HL-60 (cell line): Measurements from ENCODE around the gene INA.

Source experiments
- DNase-seq, 2 experiments: peaks; one replicate each; pipeline ENCODE4 v3.0.0-alpha.2; 2010 to 2020; ENCODE audit warnings: low read depth in 1 of 2, low spot score in 1 of 2
- H3K27ac ChIP-seq: fragments of 250-450 bp; sonication (Bioruptor Pico); replicated peaks from 2 replicates; pipeline ENCODE4 v1.5.1; 2020; ENCODE audit warnings: mild to moderate bottlenecking, moderate library complexity
- H3K27me3 ChIP-seq: fragments of 250-450 bp; sonication (Bioruptor Pico); 2 replicates; pipeline ENCODE4 v1.5.1; 2021; ENCODE audit warnings: mild to moderate bottlenecking, moderate library complexity; ENCODE audit not compliant: insufficient read depth, poor library complexity, severe bottlenecking
- H3K4me3 ChIP-seq: replicated peaks from 2 replicates; pipeline ENCODE4 v1.5.1; 2011; ENCODE audit warnings: mild to moderate bottlenecking, control low read depth, low read length; ENCODE audit not compliant: insufficient read depth
- GABPA ChIP-seq: IDR thresholded peaks from 2 replicates; pipeline ENCODE4 v1.6.1; 2012; ENCODE audit warnings: low read depth
- POLR2AphosphoS5 ChIP-seq: IDR thresholded peaks from 2 replicates; pipeline ENCODE4 v1.6.1; 2012; ENCODE audit warnings: low read depth
- SPI1 ChIP-seq: IDR thresholded peaks from 2 replicates; pipeline ENCODE4 v1.6.1; 2012; ENCODE audit warnings: low read depth, mild to moderate bottlenecking, borderline replicate concordance
- TF ChIP-seq, protein P1 (sequence below): IDR thresholded peaks from one replicate; pipeline ENCODE4 v1.5.1; 2011; ENCODE audit warnings: low read length, control low read depth, inconsistent platforms; ENCODE audit not compliant: insufficient read depth
- TF ChIP-seq, protein P2 (sequence below): IDR thresholded peaks from 2 replicates; pipeline ENCODE4 v1.6.1; 2012; ENCODE audit warnings: low read depth; ENCODE audit not compliant: insufficient replicate concordance

Gene INA

DNA sequence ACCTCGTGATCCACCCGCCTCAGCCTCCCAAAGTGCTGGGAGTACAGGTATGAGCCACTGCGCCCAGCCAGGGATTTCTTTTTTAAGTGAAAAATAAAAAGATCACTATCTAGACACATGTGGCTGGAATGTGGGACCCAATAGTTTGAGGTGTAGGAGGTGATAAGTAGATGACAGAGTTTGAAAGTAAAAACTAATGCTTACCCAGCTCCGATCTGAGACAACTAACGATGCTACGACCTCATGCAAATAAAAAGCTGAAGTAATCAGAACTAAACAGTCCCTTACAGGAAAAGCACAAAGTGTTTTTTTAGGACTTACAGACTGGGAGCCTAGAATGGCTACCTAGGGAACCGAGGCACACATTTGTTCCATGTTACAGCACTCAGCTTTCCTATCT, 51.0 kb downstream of the INA start:
- TF ChIP-seq, protein P1, sequence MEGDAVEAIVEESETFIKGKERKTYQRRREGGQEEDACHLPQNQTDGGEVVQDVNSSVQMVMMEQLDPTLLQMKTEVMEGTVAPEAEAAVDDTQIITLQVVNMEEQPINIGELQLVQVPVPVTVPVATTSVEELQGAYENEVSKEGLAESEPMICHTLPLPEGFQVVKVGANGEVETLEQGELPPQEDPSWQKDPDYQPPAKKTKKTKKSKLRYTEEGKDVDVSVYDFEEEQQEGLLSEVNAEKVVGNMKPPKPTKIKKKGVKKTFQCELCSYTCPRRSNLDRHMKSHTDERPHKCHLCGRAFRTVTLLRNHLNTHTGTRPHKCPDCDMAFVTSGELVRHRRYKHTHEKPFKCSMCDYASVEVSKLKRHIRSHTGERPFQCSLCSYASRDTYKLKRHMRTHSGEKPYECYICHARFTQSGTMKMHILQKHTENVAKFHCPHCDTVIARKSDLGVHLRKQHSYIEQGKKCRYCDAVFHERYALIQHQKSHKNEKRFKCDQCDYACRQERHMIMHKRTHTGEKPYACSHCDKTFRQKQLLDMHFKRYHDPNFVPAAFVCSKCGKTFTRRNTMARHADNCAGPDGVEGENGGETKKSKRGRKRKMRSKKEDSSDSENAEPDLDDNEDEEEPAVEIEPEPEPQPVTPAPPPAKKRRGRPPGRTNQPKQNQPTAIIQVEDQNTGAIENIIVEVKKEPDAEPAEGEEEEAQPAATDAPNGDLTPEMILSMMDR: no peak

DNA sequence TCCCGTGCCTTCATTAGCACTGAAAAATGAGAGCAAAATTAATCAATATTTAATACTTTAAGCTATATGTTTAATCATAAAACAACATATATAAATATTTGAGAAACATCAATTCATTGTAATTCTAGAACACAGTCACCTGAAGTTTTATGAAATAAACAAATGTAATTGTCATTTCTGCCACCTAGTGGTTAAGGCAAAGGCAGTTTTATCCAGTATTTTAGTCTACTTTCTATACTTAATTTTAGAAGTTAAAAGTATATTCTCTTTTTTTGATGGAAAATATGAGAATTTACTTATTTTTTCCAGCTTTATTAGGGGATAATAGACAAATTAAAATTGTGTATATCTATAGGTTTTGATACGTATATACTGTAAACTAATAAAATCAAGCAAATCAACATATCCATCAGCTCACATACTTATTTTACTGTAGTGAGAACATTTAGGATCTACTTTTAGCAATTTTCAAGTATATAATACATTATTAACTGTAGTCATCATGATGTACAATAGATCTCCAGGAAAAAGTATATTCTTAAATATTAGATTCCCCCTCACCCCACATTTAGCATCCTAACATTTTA, 57.1 kb downstream of the INA start:
- TF ChIP-seq, protein P1: peak; percentile 40
- TF ChIP-seq GABPA: no peak
- Histone ChIP-seq H3K27me3 (no peaks in the 10 kb centered on the region), H3K4me3 (no peak overlapping the region), H3K27ac (no peak overlapping the region)
- no peak for DNase-seq

More for the DNA sequence above, 51.0 kb downstream of the INA start:
- no peaks in the 10 kb centered on the region for H3K27me3 ChIP-seq
- H3K4me3 ChIP-seq: no peak overlapping the region
- DNase-seq: no peak
- H3K27ac ChIP-seq: no peak overlapping the region

DNA sequence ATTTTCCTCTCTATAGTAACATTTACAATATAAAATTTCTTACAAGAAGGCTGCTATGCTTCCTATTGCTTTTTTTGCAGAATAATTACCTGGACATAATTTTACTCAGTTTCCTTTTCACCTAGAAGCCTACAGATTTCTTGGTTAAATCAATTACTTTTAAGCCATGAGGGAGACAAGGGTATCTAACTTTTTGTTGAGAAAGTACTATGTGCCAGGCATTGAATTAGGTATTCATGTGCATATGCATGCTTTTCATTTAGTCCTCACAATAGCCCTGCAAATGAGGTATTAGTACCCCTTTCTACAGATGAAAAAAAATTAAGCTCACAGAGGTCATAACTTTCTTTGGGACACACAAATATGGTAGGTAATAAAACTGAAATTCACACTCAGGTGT, 57.6 kb downstream of the INA start:
- DNase-seq: no peak
- Histone ChIP-seq H3K27me3 (no peaks in the 10 kb centered on the region), H3K4me3 (no peak overlapping the region), H3K27ac (no peak overlapping the region)
- TF ChIP-seq POLR2AphosphoS5 (no peak), SPI1 (no peak), GABPA (no peak)
- TF ChIP-seq, protein P2, sequence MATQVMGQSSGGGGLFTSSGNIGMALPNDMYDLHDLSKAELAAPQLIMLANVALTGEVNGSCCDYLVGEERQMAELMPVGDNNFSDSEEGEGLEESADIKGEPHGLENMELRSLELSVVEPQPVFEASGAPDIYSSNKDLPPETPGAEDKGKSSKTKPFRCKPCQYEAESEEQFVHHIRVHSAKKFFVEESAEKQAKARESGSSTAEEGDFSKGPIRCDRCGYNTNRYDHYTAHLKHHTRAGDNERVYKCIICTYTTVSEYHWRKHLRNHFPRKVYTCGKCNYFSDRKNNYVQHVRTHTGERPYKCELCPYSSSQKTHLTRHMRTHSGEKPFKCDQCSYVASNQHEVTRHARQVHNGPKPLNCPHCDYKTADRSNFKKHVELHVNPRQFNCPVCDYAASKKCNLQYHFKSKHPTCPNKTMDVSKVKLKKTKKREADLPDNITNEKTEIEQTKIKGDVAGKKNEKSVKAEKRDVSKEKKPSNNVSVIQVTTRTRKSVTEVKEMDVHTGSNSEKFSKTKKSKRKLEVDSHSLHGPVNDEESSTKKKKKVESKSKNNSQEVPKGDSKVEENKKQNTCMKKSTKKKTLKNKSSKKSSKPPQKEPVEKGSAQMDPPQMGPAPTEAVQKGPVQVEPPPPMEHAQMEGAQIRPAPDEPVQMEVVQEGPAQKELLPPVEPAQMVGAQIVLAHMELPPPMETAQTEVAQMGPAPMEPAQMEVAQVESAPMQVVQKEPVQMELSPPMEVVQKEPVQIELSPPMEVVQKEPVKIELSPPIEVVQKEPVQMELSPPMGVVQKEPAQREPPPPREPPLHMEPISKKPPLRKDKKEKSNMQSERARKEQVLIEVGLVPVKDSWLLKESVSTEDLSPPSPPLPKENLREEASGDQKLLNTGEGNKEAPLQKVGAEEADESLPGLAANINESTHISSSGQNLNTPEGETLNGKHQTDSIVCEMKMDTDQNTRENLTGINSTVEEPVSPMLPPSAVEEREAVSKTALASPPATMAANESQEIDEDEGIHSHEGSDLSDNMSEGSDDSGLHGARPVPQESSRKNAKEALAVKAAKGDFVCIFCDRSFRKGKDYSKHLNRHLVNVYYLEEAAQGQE: no peak
- TF ChIP-seq, protein P1: no peak

DNA sequence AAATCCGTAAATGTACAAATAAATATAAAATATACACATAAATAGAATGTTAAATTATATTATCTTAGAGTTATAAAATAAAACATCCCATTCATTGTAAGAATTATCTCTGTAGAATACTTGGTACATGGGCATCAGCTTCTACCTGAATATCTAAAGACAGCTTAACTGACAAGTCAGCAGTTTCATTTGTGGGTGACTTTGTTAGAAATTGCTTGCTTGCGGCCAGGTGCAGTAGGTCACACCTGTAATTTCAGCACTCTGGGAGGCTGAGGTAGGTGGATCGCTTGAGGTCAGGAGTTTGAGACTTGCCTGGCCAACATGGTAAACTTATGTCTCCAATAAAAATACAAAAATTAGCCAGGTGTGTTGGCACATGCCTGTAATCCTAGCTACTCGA, 59.4 kb downstream of the INA start:
- DNase-seq: no peak
- no peak overlapping the region for H3K4me3 ChIP-seq
- H3K27ac ChIP-seq: no peak overlapping the region
- no peaks in the 10 kb centered on the region for H3K27me3 ChIP-seq
- TF ChIP-seq POLR2AphosphoS5 (no peak), SPI1 (no peak), GABPA (no peak)
